BJ (cell line): ENCODE measurements around the gene ADCYAP1R1. TPM values are rescaled to one million over a fixed set of nuclear protein-coding genes. Genes with fewer than 3 reads are reported as not detected.

Source experiments
- CTCF ChIA-PET: fragments of 350-600 bp; formaldehyde crosslinking; extraction: SDS; loops from one replicate; lab custom pipeline; 2021; ENCODE audit warnings: antibody characterized with exemption, inconsistent platforms; lab: Yijun Ruan, JAX
- POLR2A ChIA-PET: fragments of 300-600 bp; sonication (Branson Sonifier 250); formaldehyde crosslinking; extraction: SDS; loops from one replicate; lab custom pipeline; 2021; ENCODE audit warnings: antibody characterized with exemption; lab: Charles Lee
- DNase-seq: peaks from one replicate; pipeline ENCODE4 v3.0.0-alpha.2; 2011; ENCODE audit warnings: low read depth
- H3K27me3 ChIP-seq: 2 replicates; pipeline ENCODE4 v1.6.0; 2011; ENCODE audit warnings: low read length; ENCODE audit not compliant: control insufficient read depth, insufficient read depth
- H3K36me3 ChIP-seq: 2 replicates; pipeline ENCODE4 v1.5.1; 2011; ENCODE audit warnings: low read length; ENCODE audit not compliant: control insufficient read depth, insufficient read depth
- H3K4me3 ChIP-seq: 2 replicates; pipeline ENCODE4 v1.5.1; 2011; ENCODE audit warnings: low read depth, mild to moderate bottlenecking, control low read depth, low read length
- CTCF ChIP-seq: IDR thresholded peaks from 2 replicates; pipeline ENCODE4 v1.5.1; 2011; ENCODE audit warnings: low read depth, mild to moderate bottlenecking, control low read depth, inconsistent platforms, low read length, moderate library complexity; ENCODE audit not compliant: insufficient read depth
- polyA plus RNA-seq: library from polyadenylated mRNA; depleted of rRNA; stranded (reverse); fragments of >200 nt; gene quantifications from 2 replicates; pipeline ENCODE4 v1.2.3, GENCODE V29; 2011

ADCYAP1R1 gene
- polyA plus RNA-seq, 1 experiment = not detected

- ChIA-PET CTCF (interaction anchor here (1.1 kb wide), 1 partner anchor 82 kb away, joined by 3 read pairs; no protein-coding TSS in a partner anchor), POLR2A (no interaction called here)
- no peak for DNase-seq
- TF ChIP-seq CTCF = no peak
- Histone ChIP-seq H3K27me3 (peaks cover 25% of the 10 kb centered on the region), H3K36me3 (no peaks in the 10 kb centered on the region), H3K4me3 (no peak overlapping the region)
Measured at GRCh38 chr7:31052841-31053601, 913 bp downstream of the ADCYAP1R1 start.

- ChIA-PET POLR2A (no interaction called here), CTCF (interaction anchor here (1.1 kb wide), 2 partner anchors 16 to 81 kb away, joined by 3 to 4 read pairs; no protein-coding TSS in a partner anchor)
- no peak overlapping the region for H3K4me3 ChIP-seq
- no peak for TF ChIP-seq CTCF
- H3K27me3 ChIP-seq = peaks cover 25% of the 10 kb centered on the region
- H3K36me3 ChIP-seq = no peaks in the 10 kb centered on the region
- no peak for DNase-seq
Measured at GRCh38 chr7:31053986-31054385, 1.9 kb downstream of the ADCYAP1R1 start.

GRCh38 chr7:31054608-31055278, 2.6 kb downstream of the ADCYAP1R1 start:
- DNase-seq = no peak
- no peaks in the 10 kb centered on the region for H3K36me3 ChIP-seq
- peaks cover 25% of the 10 kb centered on the region for H3K27me3 ChIP-seq
- ChIA-PET CTCF (interaction anchor here (1.0 to 1.5 kb wide), 3 partner anchors 15 to 255 kb away, joined by 3 to 4 read pairs (median 4); no protein-coding TSS in a partner anchor), POLR2A (no interaction called here)
- no peak overlapping the region for H3K4me3 ChIP-seq
- TF ChIP-seq CTCF = no peak

- Histone ChIP-seq H3K36me3 (no peaks in the 10 kb centered on the region), H3K4me3 (no peak overlapping the region), H3K27me3 (peaks cover 24% of the 10 kb centered on the region)
- CTCF ChIA-PET = interaction anchor here (1.0 to 1.5 kb wide), 2 partner anchors 16 to 256 kb away, joined by 3 to 4 read pairs; no protein-coding TSS in a partner anchor
- POLR2A ChIA-PET = no interaction called here
- no peak for DNase-seq
- TF ChIP-seq CTCF = no peak
Measured at GRCh38 chr7:31055471-31055870, 3.4 kb downstream of the ADCYAP1R1 start.

- ChIA-PET POLR2A (no interaction called here), CTCF (interaction anchor here (1.0 to 1.2 kb wide), 2 partner anchors 13 to 16 kb away, joined by 3 read pairs; no protein-coding TSS in a partner anchor)
- peaks cover 13% of the 10 kb centered on the region for H3K27me3 ChIP-seq
- TF ChIP-seq CTCF = no peak
- DNase-seq = no peak
- no peaks in the 10 kb centered on the region for H3K36me3 ChIP-seq
- H3K4me3 ChIP-seq = no peak overlapping the region
Measured at GRCh38 chr7:31056775-31057346, 4.8 kb downstream of the ADCYAP1R1 start.
